ENCODE data around the gene VSIG1.

The VSIG1 gene

DNA sequence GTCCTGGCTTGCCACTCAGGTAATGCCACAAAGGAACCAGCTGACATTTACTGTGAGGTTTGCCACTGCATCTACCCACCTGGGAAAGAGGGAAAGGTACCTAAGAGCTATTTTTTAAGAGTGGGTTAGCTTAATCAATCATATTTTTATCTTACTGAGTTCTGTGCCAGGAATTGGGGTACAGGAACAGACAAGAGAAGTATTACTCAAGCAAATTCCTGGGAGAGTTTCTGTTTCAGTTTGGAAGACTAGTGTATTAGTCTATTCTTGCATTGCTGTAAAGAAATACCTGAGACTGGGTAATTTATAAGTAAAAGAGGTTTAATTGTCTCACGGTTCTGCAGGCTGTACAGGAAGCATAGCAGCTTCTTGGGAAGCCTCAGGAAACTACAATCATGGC is 23.3 kb downstream of the VSIG1 start:
- DNase-seq = no peak

DNA sequence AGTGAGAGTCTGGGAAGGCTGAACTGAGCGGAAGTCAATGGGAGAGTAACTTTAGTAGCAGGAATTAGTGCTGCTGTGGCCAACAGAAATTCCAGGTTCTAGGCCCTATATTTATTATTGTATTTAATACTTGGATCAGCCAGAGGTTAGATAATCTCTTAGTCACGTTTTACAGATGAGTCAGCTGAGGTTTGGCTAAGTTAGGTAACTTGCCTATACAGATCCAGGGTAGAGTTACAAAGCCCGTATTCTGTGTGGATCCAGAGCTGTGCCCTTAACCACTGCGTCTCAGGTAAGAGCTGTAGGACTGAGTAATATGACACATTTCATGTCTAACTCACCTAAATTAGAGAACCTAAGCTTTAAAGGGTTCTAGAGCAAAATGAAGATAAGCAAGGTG is 26.0 kb downstream of the VSIG1 start:
- DNase-seq = no peak

DNA sequence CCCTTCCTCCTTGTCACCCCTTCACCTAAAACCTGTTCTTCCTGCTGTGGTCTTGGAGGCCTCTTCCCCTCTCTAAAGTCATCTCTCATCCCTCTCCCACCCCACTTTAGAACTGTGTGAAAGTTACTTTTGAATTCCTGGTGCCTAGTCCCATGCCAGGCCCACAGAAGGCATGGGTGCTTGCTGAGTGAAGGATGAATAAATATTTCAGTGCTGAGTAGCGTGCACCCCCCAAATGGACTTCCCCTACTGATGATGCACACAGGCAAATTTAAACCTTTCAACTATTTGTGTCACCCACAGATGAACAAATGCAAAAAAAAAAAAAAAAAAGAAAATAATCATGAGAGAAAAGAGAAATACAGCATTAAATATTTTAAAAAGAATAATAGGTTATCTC is 26.7 kb downstream of the VSIG1 start:
- no peak for DNase-seq

DNA sequence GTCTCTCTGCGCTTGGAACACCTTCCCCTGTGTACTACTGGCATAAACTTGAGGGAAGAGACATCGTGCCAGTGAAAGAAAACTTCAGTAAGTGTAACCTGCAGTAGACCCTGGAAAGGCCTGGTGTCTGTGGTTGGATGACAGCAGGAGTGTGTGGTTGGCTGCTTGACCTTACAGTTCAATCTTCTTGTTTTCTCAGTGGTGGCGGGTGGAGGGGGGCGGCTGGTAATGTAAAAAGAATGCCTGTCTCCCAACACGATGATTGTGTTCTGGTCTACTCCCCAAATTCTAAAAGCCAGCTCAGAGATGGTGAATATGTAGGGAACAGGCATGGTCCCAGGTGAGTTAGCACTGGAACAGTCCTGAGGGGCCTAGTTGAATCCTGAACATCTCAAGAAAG is 27.9 kb downstream of the VSIG1 start:
- DNase-seq = no peak

DNA sequence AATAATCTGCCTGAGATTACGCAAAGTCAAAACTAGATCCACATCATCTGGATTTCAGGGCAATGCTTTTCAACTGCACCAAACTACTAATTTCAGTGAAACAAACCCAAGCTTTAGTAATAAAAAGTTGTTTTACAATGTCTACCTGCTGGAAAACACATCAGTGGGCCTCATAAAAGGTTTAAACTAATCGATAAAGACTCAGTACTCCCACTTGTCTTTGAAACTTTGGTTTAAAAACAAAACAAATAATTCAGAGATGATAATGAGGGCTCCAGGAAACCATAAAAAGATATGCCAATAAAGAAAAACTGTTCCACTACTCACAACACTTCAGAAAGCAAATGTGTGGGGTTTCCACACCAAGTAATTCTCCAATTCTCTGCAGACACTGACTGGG is 36.2 kb downstream of the VSIG1 start:
- no peak for DNase-seq

DNA sequence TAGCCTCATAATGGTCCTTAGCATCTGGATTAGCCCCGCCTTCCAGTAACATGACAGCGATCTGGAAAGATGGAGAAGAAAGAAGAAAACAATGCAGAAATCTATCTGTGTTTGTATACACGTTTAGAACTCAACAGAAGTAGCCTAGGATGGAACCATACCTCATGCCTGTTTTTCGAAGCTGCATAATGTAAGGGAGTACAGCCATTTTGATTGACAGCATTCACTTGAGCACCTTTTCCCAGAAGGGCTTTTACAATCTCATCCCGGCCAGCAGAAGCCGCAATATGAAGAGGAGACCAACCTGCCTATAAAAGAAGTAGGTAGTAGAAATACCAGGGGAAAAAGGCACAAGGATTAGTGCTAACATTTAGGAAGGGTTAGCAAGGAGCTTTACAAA is 42.9 kb downstream of the VSIG1 start:
- no peak for DNase-seq

DNA sequence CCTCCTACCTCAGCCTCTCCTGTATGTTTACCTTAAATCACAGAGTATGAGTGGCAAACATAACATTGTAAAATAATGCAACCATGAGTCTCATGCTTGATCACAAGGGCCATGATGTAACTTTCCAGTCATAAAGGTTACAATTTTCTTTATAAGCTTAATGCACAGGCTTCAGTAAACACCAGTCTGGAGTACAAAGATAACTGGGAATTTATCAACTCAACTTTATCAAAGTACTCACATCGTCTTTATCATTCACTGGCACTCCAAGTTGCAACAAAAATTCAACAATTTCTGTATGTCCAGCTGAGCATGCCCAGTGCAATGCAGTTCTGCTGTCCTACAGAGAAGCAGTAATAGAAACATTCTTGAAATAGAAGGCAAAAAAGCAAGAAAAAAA is 43.6 kb downstream of the VSIG1 start:
- no peak for DNase-seq

DNA sequence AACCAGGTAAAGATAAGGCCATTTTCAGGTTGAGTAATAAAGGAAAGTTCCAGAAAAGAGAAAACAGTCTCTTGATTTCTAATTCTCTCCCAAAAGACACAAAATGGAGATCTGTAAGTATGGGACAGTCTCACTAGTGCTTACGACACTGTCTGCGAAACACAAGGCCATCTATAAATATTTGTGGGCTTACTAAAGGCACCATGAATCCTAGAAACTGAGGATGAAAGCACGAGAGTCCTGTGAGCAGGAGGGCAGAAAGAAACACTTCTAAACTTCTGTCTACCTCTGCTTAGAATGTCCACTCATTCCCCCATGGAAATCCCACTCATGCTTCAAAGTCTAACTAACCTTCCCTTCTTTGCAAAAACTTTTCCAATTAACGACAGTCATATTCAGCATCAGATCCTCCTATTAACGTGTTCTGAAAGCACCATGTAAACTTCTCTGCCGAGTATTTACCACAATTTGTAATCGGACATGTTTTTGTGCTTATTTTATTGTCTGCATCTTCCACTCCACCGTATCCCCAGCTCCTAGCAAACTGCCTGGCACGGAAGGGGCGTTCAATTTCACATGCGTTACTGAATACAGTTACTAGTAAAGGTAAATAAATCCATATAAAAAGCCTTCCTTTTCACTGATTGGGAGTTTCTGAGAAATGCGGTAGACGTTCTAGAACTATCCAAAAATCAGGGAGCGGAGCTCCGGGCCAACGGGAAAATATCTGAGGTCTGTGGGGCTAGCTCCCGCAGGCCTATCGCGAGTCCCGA is 45.8 kb downstream of the VSIG1 start:
- no peak for DNase-seq

DNA sequence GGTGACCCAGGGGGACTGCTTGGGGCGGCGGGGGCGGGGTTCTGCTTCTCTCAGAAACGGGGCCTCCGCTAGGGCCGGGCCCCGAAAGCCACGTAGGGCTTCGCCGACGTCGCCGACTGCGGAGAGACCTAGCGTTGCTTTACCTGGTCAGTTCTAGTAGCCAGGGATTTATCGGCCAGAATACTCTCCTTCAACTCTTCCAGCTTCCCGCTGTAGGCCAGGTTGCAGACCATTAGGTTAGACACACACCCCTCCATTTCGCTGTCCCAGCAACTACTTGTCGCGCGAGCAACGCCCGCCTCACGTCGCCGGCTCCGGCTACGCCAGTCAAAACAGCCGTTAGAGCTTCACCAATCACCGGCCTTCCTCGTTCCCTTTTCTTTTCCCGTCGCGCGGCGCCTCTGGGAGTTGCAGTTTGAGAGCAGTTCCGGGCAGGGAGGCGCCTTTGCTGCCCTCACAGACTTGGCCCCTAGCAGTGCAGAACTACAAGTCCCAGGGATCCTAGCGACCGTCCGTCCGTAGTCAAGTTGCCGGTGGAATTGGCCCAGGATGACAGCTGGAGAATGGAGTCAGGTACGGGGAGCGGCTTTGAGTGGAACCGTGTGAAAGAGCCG is 46.5 kb downstream of the VSIG1 start, which contains the start of the genes ATG4A and PSMD10:
TSS of gene ATG4A (plus strand) at position 515 of the 614 bp plus-strand sequence. CDS start at position 564, 49 bp downstream.
TSS of gene PSMD10 (minus strand) at position 279 of the 614 bp plus-strand sequence. CDS start at position 257, 22 bp downstream.
- DNase-seq = peak; percentile 85

DNA sequence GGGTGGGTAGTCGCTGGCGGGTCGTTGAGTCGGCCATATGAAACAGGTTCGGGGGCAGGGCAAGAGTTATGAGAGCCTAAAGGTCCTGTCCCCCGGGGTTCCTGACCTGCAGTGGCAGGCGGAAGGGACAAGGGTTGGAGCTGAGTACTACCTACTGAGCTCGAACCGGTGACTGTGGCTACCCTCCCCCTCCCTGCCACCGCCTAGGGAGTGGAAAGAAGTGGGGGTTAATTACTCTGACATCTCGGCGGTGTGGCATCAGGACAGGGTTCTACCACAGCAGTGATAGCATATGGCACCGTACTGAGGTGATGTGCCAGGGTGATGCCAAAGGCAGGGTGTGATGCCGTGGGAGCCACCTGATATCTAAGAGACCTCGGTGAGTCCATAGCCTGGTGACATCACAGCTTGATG is 47.0 kb downstream of the VSIG1 start:
- no peak for DNase-seq

DNA sequence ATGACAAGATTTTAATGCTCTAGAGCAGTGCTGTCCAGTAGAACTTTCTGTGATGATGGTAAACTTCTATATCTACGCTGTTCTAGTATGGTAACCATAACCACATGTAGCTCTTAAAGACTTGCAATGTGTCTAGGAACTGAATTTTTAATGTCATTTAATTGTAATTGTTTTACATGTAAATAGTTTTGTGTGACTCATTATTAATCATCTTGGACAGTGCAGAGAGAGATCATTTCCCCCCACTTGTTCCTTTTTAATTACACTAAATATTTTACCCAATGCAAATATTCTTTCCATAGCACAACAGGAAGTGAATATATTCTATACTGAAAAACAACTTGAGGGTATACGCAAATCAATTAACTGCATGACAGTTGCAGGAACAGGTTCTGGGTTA is 52.5 kb downstream of the VSIG1 start:
- no peak for DNase-seq

DNA sequence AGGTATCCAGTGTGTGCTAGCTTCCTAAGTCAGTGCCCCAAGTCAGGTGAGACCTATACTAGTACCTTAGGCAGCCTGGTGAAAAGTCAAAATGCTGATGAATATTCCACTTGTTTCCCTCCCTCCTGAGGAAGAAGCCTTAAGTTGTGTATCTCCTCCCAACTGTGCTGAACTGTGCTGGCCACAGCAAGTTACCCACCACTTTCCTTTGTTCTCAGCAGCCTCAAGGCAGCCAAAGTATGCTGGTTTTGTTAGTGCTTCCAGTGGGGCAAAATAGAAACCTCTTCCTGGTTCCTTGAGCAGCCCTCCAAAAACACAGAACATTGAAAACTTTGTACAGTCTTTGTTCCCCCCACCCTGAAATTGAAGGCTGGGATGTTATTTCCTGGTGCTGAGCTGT is 60.6 kb downstream of the VSIG1 start:
- DNase-seq = no peak

DNA sequence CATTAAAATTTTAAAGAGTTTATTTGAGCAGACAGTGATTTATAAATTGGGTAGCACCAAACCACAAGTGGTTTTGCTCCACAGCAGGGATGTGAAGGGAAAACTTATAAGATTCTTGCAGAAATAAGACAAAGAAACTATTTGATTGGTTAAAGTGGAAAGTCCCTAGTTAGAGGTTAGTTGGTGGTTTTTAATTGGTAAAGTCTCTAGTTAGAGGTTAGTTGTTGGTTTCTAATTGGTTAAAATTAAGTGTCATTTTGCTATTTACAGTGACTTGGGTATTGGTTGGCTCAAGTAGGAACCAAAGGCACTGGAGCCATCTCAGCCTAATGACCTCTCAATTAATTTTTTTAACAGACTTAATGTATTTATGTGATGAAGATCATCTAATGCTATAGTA is 69.7 kb downstream of the VSIG1 start:
- no peak for DNase-seq

DNA sequence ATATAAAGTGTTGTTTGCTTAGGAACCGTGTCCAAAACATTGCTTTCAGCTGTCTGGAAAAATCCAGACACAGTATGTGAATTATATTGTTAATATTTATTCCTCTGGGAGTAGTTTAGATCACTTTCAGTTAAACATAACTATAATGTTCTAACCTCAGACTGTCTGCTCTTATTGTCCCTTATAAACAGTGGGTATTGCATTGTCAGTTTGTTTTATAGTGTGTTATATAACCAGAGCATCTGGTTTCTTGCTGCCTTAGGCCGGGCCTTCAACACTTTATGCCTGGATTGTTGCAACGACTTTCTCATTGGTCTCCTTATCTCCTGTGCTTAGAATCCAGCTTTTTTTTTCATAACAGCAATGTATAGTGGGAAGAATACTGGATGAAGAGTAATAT is 73.1 kb downstream of the VSIG1 start:
- no peak for DNase-seq

DNA sequence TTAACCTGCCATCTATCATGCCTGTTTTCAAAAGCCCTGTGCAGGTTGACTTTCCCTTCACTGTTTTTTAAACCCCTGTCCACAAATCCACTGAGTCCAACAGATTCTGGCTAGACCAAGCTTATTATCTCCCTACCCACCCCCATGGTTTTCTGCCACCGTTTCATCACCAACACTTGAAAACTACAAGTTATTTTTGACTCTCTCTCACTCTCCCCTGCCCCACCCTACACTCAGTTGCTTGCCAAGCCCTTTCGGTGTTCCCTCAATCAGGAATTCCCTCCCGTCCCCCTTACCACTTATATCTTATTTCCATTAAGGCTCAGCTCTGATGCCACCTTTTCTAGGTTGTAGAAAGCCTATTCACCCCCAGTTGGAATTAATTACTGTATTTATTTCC is 76.4 kb downstream of the VSIG1 start:
- no peak for DNase-seq

DNA sequence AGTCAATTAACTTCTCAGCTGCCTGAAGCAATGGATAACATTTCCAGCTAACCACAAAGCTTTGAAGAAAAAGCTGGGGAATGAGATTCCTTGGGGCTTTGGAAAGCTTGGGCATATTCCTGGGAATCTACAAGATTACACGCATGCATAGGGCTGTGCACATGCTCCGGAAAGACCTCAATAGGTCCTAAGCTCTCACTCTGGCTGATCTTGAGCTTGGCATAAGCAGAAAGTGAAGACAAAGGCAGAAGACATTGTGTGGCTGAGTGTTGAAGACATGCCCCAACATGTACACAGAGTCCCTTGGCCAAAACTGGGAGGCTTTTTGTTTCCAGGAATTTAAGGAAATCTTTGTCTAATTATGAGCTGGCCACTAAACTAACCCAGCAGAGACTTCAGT is 77.9 kb downstream of the VSIG1 start:
- DNase-seq = no peak

DNA sequence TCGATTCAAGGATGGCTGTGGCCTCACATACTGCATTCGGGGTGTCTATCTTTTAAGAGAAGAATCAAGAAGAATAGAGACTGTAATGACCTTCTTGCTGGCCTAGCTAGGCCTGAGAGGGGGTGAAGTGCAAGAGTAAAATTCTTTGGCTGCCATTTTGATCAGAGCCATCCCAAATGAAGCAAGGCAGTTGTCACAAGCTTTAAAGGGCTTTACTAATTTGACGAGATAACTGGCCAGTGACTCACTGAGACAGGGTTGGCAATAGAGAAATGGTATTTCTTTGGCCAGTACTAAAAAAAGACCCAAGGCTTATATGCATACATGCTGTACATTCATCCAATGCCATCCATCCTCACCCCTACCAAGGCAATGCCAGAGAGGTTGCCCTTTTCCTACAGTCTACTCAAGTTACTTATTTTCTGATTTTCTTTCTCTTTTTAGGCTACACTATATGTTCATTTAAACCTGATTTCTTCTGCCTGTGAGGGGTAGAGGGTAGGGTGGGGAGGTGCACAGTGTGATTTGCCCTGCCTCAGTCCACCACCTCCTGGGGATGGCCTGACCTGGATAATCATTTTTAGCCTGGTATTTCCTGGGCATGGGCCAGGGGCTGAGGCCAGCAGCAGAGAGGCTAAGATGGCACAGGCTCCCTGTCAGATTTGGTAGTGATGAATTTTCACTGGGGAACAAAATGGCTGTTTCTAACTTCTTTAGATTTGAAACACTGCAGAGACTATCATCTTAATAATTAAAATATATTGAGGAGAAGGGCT is 78.9 kb downstream of the VSIG1 start:
- no peak for DNase-seq

DNA sequence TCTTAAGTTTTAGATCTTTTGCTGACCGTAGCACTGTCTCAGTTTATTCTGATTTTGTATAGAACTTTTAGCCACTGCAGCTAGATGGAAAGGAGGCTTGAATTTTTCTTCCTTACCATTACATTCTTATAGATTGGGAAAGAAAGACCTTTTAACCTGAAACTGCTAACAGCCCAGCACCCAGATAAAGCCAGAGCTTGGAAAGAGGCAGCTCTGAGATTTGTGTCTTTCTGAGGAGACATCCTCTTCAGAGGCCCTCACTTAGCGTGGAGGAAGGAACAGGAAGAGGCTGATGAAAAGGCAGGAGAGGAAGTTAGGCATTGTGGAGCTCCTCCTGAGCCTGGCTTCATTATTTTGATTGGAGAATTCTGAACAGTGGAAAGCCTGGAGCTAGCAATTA is 81.8 kb downstream of the VSIG1 start:
- no peak for DNase-seq

DNA sequence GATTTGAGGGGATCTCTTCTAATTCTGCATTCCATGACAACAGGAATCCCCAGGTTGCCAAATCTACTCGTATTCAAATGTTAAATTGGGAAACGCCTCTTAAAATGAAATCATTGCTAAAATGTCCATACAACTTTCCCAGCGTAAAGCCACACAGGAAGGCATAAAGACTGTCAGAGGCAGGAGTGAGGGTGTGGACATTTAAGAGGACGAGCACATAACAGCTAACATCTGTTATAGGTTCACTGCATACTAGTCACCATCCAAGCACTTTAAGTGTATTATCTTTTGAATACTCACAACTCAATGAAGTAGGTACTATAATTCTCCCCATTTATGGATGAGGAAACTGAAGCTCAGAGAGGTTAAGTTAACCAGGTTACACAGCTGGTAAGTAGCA is 82.3 kb downstream of the VSIG1 start:
- DNase-seq = no peak

Data from CD4-positive, alpha-beta T cell treated with Interleukin-17A for 4 hours (primary cell).